Panc1 (cell line): ENCODE measurements around the gene ADAMTS4. TPM values are rescaled to one million over a fixed set of nuclear protein-coding genes. Genes with fewer than 3 reads are reported as not detected.

Experiments
- ATAC-seq: fragments of 200-7000 bp; cut with Tn5 transposase; 2 replicates; pipeline ENCODE4 v1.9.1; 2020; ENCODE audit warnings: mild to moderate bottlenecking, moderate library complexity
- BruUV-seq: library from RNA; stranded (reverse); fragments of 400-500 nt; replicated peaks from 2 replicates; lab custom pipeline; 2021; lab: Mats Ljungman, UMichigan
- CTCF ChIA-PET: fragments of 300-600 bp; sonication (Branson Sonifier 250); formaldehyde crosslinking; loops from one replicate; lab custom pipeline; 2022; ENCODE audit warnings: antibody characterized with exemption; lab: Charles Lee
- POLR2A ChIA-PET: fragments of 300-600 bp; sonication (Branson Sonifier 250); formaldehyde crosslinking; loops from one replicate; lab custom pipeline; 2022; ENCODE audit warnings: antibody characterized with exemption; lab: Charles Lee
- DNase-seq: peaks from one replicate; pipeline ENCODE4 v3.0.0-alpha.2; 2010; ENCODE audit warnings: low read depth, low spot score
- H3K27ac ChIP-seq: 2 replicates; pipeline ENCODE4 v1.5.1; 2011; ENCODE audit warnings: mild to moderate bottlenecking, low read length, inconsistent platforms
- H3K27me3 ChIP-seq: fragments of 200-500 bp; sonication (Bioruptor generic); 2 replicates; pipeline ENCODE4 v1.6.0; 2014; ENCODE audit warnings: low read length, inconsistent platforms; ENCODE audit not compliant: control insufficient read depth, insufficient read depth
- H3K36me3 ChIP-seq: fragments of 200-500 bp; sonication (Bioruptor generic); 2 replicates; pipeline ENCODE4 v1.5.1; 2014; ENCODE audit warnings: inconsistent platforms, mild to moderate bottlenecking, low read length, moderate library complexity; ENCODE audit not compliant: control insufficient read depth, insufficient read depth
- H3K4me1 ChIP-seq: 2 replicates; pipeline ENCODE4 v1.5.1; 2011; ENCODE audit warnings: inconsistent platforms, mild to moderate bottlenecking, low read length, moderate library complexity; ENCODE audit not compliant: control insufficient read depth, insufficient read depth
- H3K4me3 ChIP-seq, 2 experiments: 2 replicates each; pipeline ENCODE4 v1.5.1; 2011 to 2012; ENCODE audit warnings: low read depth in 2 of 2, low read length in 2 of 2, mild to moderate bottlenecking in 2 of 2, inconsistent platforms in 1 of 2, moderate library complexity in 1 of 2
- H3K9me3 ChIP-seq: fragments of 200-500 bp; sonication (Bioruptor generic); 2 replicates; pipeline ENCODE4 v1.5.1; 2014; ENCODE audit warnings: low read depth, mild to moderate bottlenecking, inconsistent platforms, low read length, moderate library complexity; ENCODE audit not compliant: control insufficient read depth, insufficient read depth
- POLR2AphosphoS5 ChIP-seq: IDR thresholded peaks from 2 replicates; pipeline ENCODE4 v1.6.1; 2012; ENCODE audit warnings: mild to moderate bottlenecking, low read depth, low read length, moderate library complexity
- SIN3A ChIP-seq: IDR thresholded peaks from 2 replicates; pipeline ENCODE4 v1.6.1; 2012; ENCODE audit warnings: low read depth, mild to moderate bottlenecking, low read length, moderate library complexity, borderline replicate concordance; ENCODE audit not compliant: insufficient read depth
- TCF7L2 ChIP-seq: IDR thresholded peaks from 2 replicates; pipeline ENCODE4 v1.6.1; 2011; ENCODE audit warnings: mild to moderate bottlenecking, low read depth, low read length, inconsistent platforms
- in situ Hi-C: cut with HindIII; loops from 2 replicates; pipeline ENCODE4 v1.10.0; 2016; ENCODE audit warnings: low sequenced_read_pairs, low pct_unique_long_range_greater_than_20kb
- intact Hi-C: fragments of 100-400 bp; cut with micrococcal nuclease; formaldehyde crosslinking; loops from one replicate; pipeline ENCODE4 v1.10.0; 2022; ENCODE audit not compliant: unreplicated experiment
- total RNA-seq: library from RNA; stranded (reverse); gene quantifications from one replicate; pipeline ENCODE4 v1.2.1, GENCODE V29; 2021; ENCODE audit not compliant: unreplicated experiment
- TF ChIP-seq, protein P1 (sequence below), 2 experiments: IDR thresholded peaks; 2 replicates each; pipeline ENCODE4 v1.6.1; 2011 to 2012; ENCODE audit warnings: low read depth in 2 of 2, control low read depth in 1 of 2, low read length in 1 of 2, mild to moderate bottlenecking in 1 of 2, moderate library complexity in 1 of 2; ENCODE audit not compliant: insufficient read depth in 1 of 2
- TF ChIP-seq, protein P2 (sequence below): fragments of 450-650 bp; IDR thresholded peaks from 2 replicates; pipeline ENCODE4 v1.5.1; 2017; ENCODE audit warnings: mild to moderate bottlenecking

The ADAMTS4 gene
- total RNA-seq, 1 experiment from 2014 or later = 0.26 TPM

DNA sequence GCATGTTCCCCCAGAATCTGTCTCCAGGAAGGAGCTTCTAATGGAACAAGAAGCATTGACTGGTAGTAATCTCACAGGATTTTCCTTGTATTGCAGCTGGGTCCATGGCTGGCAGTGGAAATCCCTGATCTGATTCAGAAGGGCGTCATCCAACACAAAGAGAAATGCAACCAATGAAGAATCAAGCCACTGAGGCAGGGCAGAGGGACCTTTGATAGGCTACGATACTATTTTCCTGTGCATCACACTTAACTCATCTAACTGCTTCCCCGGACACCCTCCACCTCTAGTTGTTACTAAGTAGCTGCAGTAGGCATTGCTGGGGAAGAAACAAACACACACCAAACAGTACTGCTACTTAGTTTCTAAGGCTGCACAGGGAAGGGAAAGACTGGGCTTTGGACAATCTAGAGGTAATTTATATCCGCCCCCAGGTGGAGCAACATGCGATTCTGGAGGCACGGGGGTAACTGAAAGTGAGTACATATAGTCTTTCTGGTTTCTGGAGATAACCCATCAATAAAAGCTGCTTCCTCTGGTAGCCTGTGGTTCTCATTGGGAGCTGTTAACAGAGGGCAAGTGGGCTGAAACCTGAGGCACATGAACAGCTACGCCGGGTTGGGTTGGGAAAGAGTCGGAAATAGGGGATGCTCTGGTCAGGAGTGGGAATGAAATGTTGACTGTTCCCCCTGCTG, 40.4 kb downstream of the ADAMTS4 start:
- CTCF ChIA-PET = interaction anchor here (0.5 kb wide), 1 partner anchor 200 kb away, joined by 3 read pairs; no protein-coding TSS in a partner anchor
- no peak for TF ChIP-seq SIN3A
- TF ChIP-seq, protein P1, sequence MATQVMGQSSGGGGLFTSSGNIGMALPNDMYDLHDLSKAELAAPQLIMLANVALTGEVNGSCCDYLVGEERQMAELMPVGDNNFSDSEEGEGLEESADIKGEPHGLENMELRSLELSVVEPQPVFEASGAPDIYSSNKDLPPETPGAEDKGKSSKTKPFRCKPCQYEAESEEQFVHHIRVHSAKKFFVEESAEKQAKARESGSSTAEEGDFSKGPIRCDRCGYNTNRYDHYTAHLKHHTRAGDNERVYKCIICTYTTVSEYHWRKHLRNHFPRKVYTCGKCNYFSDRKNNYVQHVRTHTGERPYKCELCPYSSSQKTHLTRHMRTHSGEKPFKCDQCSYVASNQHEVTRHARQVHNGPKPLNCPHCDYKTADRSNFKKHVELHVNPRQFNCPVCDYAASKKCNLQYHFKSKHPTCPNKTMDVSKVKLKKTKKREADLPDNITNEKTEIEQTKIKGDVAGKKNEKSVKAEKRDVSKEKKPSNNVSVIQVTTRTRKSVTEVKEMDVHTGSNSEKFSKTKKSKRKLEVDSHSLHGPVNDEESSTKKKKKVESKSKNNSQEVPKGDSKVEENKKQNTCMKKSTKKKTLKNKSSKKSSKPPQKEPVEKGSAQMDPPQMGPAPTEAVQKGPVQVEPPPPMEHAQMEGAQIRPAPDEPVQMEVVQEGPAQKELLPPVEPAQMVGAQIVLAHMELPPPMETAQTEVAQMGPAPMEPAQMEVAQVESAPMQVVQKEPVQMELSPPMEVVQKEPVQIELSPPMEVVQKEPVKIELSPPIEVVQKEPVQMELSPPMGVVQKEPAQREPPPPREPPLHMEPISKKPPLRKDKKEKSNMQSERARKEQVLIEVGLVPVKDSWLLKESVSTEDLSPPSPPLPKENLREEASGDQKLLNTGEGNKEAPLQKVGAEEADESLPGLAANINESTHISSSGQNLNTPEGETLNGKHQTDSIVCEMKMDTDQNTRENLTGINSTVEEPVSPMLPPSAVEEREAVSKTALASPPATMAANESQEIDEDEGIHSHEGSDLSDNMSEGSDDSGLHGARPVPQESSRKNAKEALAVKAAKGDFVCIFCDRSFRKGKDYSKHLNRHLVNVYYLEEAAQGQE (IDR thresholded peaks at IDR 0.05; ENCODE audit: insufficient read depth in 1 of 2, low read depth in 2 of 2, low read length in 1 of 2) = no peak
- TF ChIP-seq POLR2AphosphoS5 = no peak
- TF ChIP-seq TCF7L2 = no peak
- TF ChIP-seq, protein P2, sequence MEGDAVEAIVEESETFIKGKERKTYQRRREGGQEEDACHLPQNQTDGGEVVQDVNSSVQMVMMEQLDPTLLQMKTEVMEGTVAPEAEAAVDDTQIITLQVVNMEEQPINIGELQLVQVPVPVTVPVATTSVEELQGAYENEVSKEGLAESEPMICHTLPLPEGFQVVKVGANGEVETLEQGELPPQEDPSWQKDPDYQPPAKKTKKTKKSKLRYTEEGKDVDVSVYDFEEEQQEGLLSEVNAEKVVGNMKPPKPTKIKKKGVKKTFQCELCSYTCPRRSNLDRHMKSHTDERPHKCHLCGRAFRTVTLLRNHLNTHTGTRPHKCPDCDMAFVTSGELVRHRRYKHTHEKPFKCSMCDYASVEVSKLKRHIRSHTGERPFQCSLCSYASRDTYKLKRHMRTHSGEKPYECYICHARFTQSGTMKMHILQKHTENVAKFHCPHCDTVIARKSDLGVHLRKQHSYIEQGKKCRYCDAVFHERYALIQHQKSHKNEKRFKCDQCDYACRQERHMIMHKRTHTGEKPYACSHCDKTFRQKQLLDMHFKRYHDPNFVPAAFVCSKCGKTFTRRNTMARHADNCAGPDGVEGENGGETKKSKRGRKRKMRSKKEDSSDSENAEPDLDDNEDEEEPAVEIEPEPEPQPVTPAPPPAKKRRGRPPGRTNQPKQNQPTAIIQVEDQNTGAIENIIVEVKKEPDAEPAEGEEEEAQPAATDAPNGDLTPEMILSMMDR = no peak
- Histone ChIP-seq H3K9me3 (no peaks in the 10 kb centered on the region), H3K27me3 (no peaks in the 10 kb centered on the region), H3K4me1 (peaks cover 22% of the 10 kb centered on the region), H3K27ac (peak overlapping the region; percentile 91), H3K36me3 (peaks cover 16% of the 10 kb centered on the region), H3K4me3 (peak overlapping the region; percentile 82 to 90)
- DNase-seq (no peak), ATAC-seq (no peak; the same call in 1 of the 2 replicates)
- in situ Hi-C loops (no loop called here), intact Hi-C loops (no loop called here)
- POLR2A ChIA-PET = interaction anchor here (0.5 to 0.7 kb wide), 2 partner anchors 18 to 36 kb away, joined by 3 to 6 read pairs; no protein-coding TSS in a partner anchor
- BruUV-seq = TSS peak; percentile 24

DNA sequence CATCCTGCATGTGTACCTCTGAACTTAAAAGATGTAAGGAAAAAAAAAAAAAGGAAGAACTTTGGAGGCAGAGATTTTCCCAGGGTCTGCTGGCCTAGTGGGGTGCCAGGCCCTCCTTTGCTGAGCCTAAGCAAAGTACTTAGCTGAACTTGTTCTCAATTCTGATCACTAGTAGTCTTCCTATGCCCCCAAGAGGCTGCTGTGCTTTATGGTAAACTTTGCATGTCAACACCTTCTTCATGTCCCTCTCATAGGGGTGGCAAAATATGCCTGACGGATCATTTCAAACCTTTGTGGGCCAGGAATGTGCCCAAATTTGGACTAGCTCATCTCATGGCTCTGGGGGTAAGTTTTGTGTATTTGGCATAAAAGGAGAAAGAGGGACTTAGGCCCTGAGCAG, 41.0 kb downstream of the ADAMTS4 start:
- H3K27me3 ChIP-seq = no peaks in the 10 kb centered on the region
- H3K36me3 ChIP-seq = peaks cover 16% of the 10 kb centered on the region
- in situ Hi-C loops = no loop called here
- POLR2A ChIA-PET = interaction anchor here (0.5 to 0.7 kb wide), 2 partner anchors 18 to 36 kb away, joined by 3 to 6 read pairs; no protein-coding TSS in a partner anchor
- no peak for DNase-seq
- TF ChIP-seq SIN3A = no peak
- TF ChIP-seq, protein P2 = no peak
- TF ChIP-seq, protein P1 (IDR thresholded peaks at IDR 0.05; ENCODE audit: insufficient read depth in 1 of 2, low read depth in 2 of 2, low read length in 1 of 2) = no peak
- TF ChIP-seq TCF7L2 = no peak
- TF ChIP-seq POLR2AphosphoS5 = no peak
- peaks cover 22% of the 10 kb centered on the region for H3K4me1 ChIP-seq
- no peak overlapping the region for H3K4me3 ChIP-seq
- H3K9me3 ChIP-seq = no peaks in the 10 kb centered on the region
- ATAC-seq = no peak
- BruUV-seq = no TSS peak
- CTCF ChIA-PET = no interaction called here
- intact Hi-C loops = no loop called here
- H3K27ac ChIP-seq = no peak overlapping the region; the same call in 1 of the 2 replicates
